Measurements from ENCODE around the gene BABAM2. TPM values are rescaled to one million over a fixed set of nuclear protein-coding genes. Genes with fewer than 3 reads are reported as not detected.
"Not testable (repeated sequence)": the region's sequence is repeated elsewhere in the genome, so short reads cannot be mapped to it uniquely, and the experiment has no call there.

The BABAM2 gene
- total RNA-seq, 1 donor from 2014 or later = 37.1 TPM

- Mint-ChIP-seq H3K27ac (no peak overlapping the region), H3K36me3 (ENCODE audit: insufficient read depth) (peaks cover 20% of the 10 kb centered on the region), H3K9me3 (ENCODE audit: low read depth) (peaks cover 22% of the 10 kb centered on the region), H3K27me3 (no peaks in the 10 kb centered on the region), H3K4me1 (ENCODE audit: low read depth) (peaks cover 4% of the 10 kb centered on the region), H3K4me3 (ENCODE audit: low read depth) (no peak overlapping the region)
- no peak for TF ChIP-seq CTCF (IDR thresholded peaks at IDR 0.05; ENCODE audit: unreplicated experiment)
- DNase-seq (ENCODE audit: low spot score, unreplicated experiment) = no peak
Measured at GRCh38 chr2:27966466-27966865, 75.9 kb downstream of the BABAM2 start.

- no peak for TF ChIP-seq CTCF (IDR thresholded peaks at IDR 0.05; ENCODE audit: unreplicated experiment)
- DNase-seq (ENCODE audit: low spot score, unreplicated experiment) = no peak
- Mint-ChIP-seq H3K9me3 (ENCODE audit: low read depth) (peaks cover 22% of the 10 kb centered on the region), H3K27me3 (no peaks in the 10 kb centered on the region), H3K36me3 (ENCODE audit: insufficient read depth) (peaks cover 20% of the 10 kb centered on the region), H3K4me3 (ENCODE audit: low read depth) (no peak overlapping the region), H3K27ac (no peak overlapping the region), H3K4me1 (ENCODE audit: low read depth) (peaks cover 4% of the 10 kb centered on the region)
Measured at GRCh38 chr2:27967076-27967475, 76.5 kb downstream of the BABAM2 start.

GRCh38 chr2:27968045-27968444, 77.5 kb downstream of the BABAM2 start:
- H3K27ac Mint-ChIP-seq; H3K4me3 Mint-ChIP-seq (ENCODE audit: low read depth); H3K27me3 Mint-ChIP-seq; DNase-seq (ENCODE audit: low spot score, unreplicated experiment); H3K4me1 Mint-ChIP-seq (ENCODE audit: low read depth): not testable (repeated sequence)
- Mint-ChIP-seq H3K9me3 (ENCODE audit: low read depth) (peaks cover 22% of the 10 kb centered on the region), H3K36me3 (ENCODE audit: insufficient read depth) (peaks cover 20% of the 10 kb centered on the region)

GRCh38 chr2:27968957-27969356, 78.4 kb downstream of the BABAM2 start:
- H3K4me1 Mint-ChIP-seq (ENCODE audit: low read depth); H3K27ac Mint-ChIP-seq; DNase-seq (ENCODE audit: low spot score, unreplicated experiment); H3K27me3 Mint-ChIP-seq; H3K4me3 Mint-ChIP-seq (ENCODE audit: low read depth): not testable (repeated sequence)
- peaks cover 22% of the 10 kb centered on the region for H3K9me3 Mint-ChIP-seq (ENCODE audit: low read depth)
- peaks cover 20% of the 10 kb centered on the region for H3K36me3 Mint-ChIP-seq (ENCODE audit: insufficient read depth)

- H3K36me3 Mint-ChIP-seq (ENCODE audit: insufficient read depth) = peaks cover 16% of the 10 kb centered on the region
- H3K4me1 Mint-ChIP-seq (ENCODE audit: low read depth) = no peaks in the 10 kb centered on the region
- peaks cover 15% of the 10 kb centered on the region for H3K9me3 Mint-ChIP-seq (ENCODE audit: low read depth)
- no peak for DNase-seq (ENCODE audit: low spot score, unreplicated experiment)
- TF ChIP-seq CTCF (IDR thresholded peaks at IDR 0.05; ENCODE audit: unreplicated experiment) = no peak
- no peaks in the 10 kb centered on the region for H3K27me3 Mint-ChIP-seq
- H3K27ac Mint-ChIP-seq = no peak overlapping the region
- no peak overlapping the region for H3K4me3 Mint-ChIP-seq (ENCODE audit: low read depth)
Measured at GRCh38 chr2:27972311-27972710, 81.8 kb downstream of the BABAM2 start.

GRCh38 chr2:27973592-27973991, 83.1 kb downstream of the BABAM2 start:
- no peaks in the 10 kb centered on the region for H3K4me1 Mint-ChIP-seq (ENCODE audit: low read depth)
- peak; percentile 27 for TF ChIP-seq CTCF (IDR thresholded peaks at IDR 0.05; ENCODE audit: unreplicated experiment)
- peaks cover 10% of the 10 kb centered on the region for H3K9me3 Mint-ChIP-seq (ENCODE audit: low read depth)
- no peak overlapping the region for H3K27ac Mint-ChIP-seq
- H3K27me3 Mint-ChIP-seq = no peaks in the 10 kb centered on the region
- H3K36me3 Mint-ChIP-seq (ENCODE audit: insufficient read depth) = peaks cover 10% of the 10 kb centered on the region
- no peak for DNase-seq (ENCODE audit: low spot score, unreplicated experiment)
- H3K4me3 Mint-ChIP-seq (ENCODE audit: low read depth) = no peak overlapping the region

Measured in progenitor cell of endocrine pancreas (in vitro differentiated cells).